Measurements from ENCODE around the gene CST9. TPM values are rescaled to one million over a fixed set of nuclear protein-coding genes. Genes with fewer than 3 reads are reported as not detected.

Gene CST9
- polyA plus RNA-seq, 1 donor (not counting 4 experiments of a cell fraction or from before 2014, with no cell fraction given): not detected

DNA sequence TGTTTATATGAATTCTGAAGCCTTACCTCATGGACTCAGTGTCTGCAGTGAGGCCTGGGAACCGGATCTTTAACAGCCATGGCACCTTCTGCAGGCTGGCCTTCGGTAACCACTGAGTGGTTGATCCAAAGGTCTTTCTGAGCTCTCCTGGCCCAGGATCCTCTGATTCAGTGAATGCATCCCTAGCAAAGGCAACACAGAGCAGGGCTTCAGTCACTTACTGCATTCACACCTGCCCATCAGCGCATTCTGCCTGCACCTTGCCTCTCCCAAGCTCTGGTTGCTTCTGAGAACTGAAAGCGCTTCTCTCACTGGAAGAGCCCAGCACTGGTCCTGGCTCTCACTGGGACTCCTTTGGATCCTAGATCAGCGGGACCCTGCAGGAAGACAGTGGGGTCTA lies 8.4 kb upstream of the CST9 start:
- H3K4me2 ChIP-seq (ENCODE audit: control insufficient read depth, extremely low read depth, insufficient read depth, low read depth, low read length): no peak overlapping the region
- no peak for TF ChIP-seq EZH2 (IDR thresholded peaks at IDR 0.05; ENCODE audit: low read length)
- TF ChIP-seq, protein P1, sequence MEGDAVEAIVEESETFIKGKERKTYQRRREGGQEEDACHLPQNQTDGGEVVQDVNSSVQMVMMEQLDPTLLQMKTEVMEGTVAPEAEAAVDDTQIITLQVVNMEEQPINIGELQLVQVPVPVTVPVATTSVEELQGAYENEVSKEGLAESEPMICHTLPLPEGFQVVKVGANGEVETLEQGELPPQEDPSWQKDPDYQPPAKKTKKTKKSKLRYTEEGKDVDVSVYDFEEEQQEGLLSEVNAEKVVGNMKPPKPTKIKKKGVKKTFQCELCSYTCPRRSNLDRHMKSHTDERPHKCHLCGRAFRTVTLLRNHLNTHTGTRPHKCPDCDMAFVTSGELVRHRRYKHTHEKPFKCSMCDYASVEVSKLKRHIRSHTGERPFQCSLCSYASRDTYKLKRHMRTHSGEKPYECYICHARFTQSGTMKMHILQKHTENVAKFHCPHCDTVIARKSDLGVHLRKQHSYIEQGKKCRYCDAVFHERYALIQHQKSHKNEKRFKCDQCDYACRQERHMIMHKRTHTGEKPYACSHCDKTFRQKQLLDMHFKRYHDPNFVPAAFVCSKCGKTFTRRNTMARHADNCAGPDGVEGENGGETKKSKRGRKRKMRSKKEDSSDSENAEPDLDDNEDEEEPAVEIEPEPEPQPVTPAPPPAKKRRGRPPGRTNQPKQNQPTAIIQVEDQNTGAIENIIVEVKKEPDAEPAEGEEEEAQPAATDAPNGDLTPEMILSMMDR (optimal IDR thresholded peaks at IDR 0.05 in 1 of 3, IDR thresholded peaks at IDR 0.05 in 1 of 3, conservative IDR thresholded peaks at IDR 0.05 in 1 of 3; ENCODE audit: extremely low read depth in 1 of 3, insufficient read depth in 2 of 3, low read length in 3 of 3): no peak
- no peaks in the 10 kb centered on the region for H3K27me3 ChIP-seq (ENCODE audit: control insufficient read depth, extremely low read depth, insufficient read depth, low read length)
- H3K27ac ChIP-seq (ENCODE audit: control insufficient read depth, insufficient read depth, low read length): no peak overlapping the region
- dilution Hi-C loops (cut with MboI; ENCODE audit: extremely low pct_ligation_motif_present, low sequenced_read_pairs): loop anchor here (25.0 kb wide), 1 partner anchor 202 kb away; the partner anchor contains the start of gene NAPB
- H3K79me2 ChIP-seq (ENCODE audit: control insufficient read depth, insufficient read depth, low read length): no peaks in the 10 kb centered on the region
- H4K20me1 ChIP-seq (ENCODE audit: control insufficient read depth, extremely low read depth, insufficient read depth, low read length): no peaks in the 10 kb centered on the region
- DNase-seq (ENCODE audit: low read depth, low spot score) (no peak), FAIRE-seq (no peak)
- no peaks in the 10 kb centered on the region for H3K9me3 ChIP-seq (ENCODE audit: control insufficient read depth, low read depth, low read length)
- H2AFZ ChIP-seq (ENCODE audit: control insufficient read depth, low read length): no peak overlapping the region
- H3K4me3 ChIP-seq (ENCODE audit: control insufficient read depth in 2 of 3, extremely low read depth in 1 of 3, insufficient read depth in 2 of 3, low read depth in 1 of 3, low read length in 3 of 3): no peak overlapping the region
- no peaks in the 10 kb centered on the region for H3K4me1 ChIP-seq (ENCODE audit: control insufficient read depth, extremely low read depth, insufficient read depth, low read length)
- no peaks in the 10 kb centered on the region for H3K36me3 ChIP-seq (ENCODE audit: control insufficient read depth in 2 of 2, extremely low read depth in 1 of 2, insufficient read depth in 2 of 2, low read length in 2 of 2)
- H3K9ac ChIP-seq (ENCODE audit: control insufficient read depth, extremely low read depth, insufficient read depth, low read length): no peak overlapping the region
- H3K9me1 ChIP-seq (ENCODE audit: control insufficient read depth, extremely low read depth, insufficient read depth, low read length): no peaks in the 10 kb centered on the region

DNA sequence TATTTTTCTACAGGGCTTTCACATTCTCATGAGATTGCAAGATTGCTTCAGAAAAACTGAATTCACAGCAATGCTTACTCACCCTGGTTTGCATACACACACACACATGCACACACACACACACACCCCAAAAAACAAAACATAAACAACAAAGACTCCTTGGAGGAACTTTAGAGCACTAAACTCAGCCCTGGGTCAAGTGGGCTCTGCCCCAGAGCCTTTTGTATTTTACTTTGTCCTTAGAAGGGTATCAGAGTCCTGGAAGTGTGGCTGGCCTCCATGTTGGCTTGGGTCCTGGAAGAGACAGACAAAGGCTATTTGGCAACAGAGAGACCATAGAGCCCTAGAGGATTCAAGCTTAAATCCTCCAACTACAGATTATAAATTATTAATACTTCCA lies 8.0 kb upstream of the CST9 start:
- Histone ChIP-seq H2AFZ (ENCODE audit: control insufficient read depth, low read length) (no peak overlapping the region), H3K4me2 (ENCODE audit: control insufficient read depth, extremely low read depth, insufficient read depth, low read depth, low read length) (no peak overlapping the region), H3K9me1 (ENCODE audit: control insufficient read depth, extremely low read depth, insufficient read depth, low read length) (no peaks in the 10 kb centered on the region), H3K9me3 (ENCODE audit: control insufficient read depth, low read depth, low read length) (no peaks in the 10 kb centered on the region), H3K4me3 (ENCODE audit: control insufficient read depth in 2 of 3, extremely low read depth in 1 of 3, insufficient read depth in 2 of 3, low read depth in 1 of 3, low read length in 3 of 3) (no peak overlapping the region), H3K9ac (ENCODE audit: control insufficient read depth, extremely low read depth, insufficient read depth, low read length) (no peak overlapping the region), H3K27ac (ENCODE audit: control insufficient read depth, insufficient read depth, low read length) (no peak overlapping the region), H3K79me2 (ENCODE audit: control insufficient read depth, insufficient read depth, low read length) (no peaks in the 10 kb centered on the region), H3K27me3 (ENCODE audit: control insufficient read depth, extremely low read depth, insufficient read depth, low read length) (no peaks in the 10 kb centered on the region), H3K4me1 (ENCODE audit: control insufficient read depth, extremely low read depth, insufficient read depth, low read length) (no peaks in the 10 kb centered on the region), H3K36me3 (ENCODE audit: control insufficient read depth in 2 of 2, extremely low read depth in 1 of 2, insufficient read depth in 2 of 2, low read length in 2 of 2) (no peaks in the 10 kb centered on the region), H4K20me1 (ENCODE audit: control insufficient read depth, extremely low read depth, insufficient read depth, low read length) (no peaks in the 10 kb centered on the region)
- DNase-seq (ENCODE audit: low read depth, low spot score): no peak
- TF ChIP-seq EZH2 (IDR thresholded peaks at IDR 0.05; ENCODE audit: low read length): no peak
- TF ChIP-seq, protein P1 (optimal IDR thresholded peaks at IDR 0.05 in 1 of 3, IDR thresholded peaks at IDR 0.05 in 1 of 3, conservative IDR thresholded peaks at IDR 0.05 in 1 of 3; ENCODE audit: extremely low read depth in 1 of 3, insufficient read depth in 2 of 3, low read length in 3 of 3): no peak
- dilution Hi-C loops (cut with MboI; ENCODE audit: extremely low pct_ligation_motif_present, low sequenced_read_pairs): loop anchor here (25.0 kb wide), 1 partner anchor 201 kb away; the partner anchor contains the start of gene NAPB
- no peak for FAIRE-seq
